ENCODE results near the gene PEX10. TPM values are rescaled to one million over a fixed set of nuclear protein-coding genes. Genes with fewer than 3 reads are reported as not detected.

Gene PEX10
- polyA plus RNA-seq, 1 experiment: 11.9 TPM

DNA sequence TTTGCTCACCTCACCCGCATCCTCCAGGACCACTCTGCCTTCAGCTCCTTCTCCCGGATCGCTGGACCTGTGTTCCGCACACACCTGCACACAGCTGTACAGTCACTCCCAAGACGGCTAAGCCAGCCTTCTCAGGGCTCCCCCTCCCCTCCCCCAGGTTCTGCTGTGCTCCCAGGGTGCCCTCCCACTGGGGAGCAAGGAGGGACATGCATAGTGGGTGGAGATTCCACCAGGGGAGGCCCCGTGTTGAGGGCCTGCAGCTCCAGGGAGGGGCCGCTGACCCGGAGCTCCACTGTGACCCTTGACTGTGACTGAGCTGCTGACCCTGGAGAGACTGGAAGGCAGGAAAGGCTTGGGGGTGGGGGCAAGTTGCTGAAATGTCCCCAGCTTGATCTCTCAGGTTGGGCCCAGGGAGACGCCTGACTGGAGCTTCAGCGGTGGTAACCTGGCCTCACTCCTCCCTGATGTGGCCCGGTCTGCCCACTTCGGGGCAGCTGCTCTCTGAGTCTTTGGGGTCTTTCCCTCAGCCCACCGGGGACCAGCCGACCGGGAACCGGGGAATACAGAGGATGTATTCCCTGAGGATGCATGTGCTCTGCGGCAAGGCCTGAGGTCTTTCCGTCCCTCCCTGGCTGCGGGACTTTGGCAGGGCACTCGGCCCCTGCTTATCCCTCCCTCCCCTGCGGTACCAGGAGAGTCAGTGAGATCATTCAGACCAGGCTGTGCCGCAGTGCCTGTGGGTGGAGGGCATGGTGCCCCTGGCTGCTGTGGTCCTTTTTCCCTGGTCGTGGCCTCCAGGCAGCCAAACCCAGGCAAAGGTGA, 35.1 kb upstream of the PEX10 start:
- H3K27ac ChIP-seq (ENCODE audit: low read depth, low read length): no peak overlapping the region
- ChIA-PET CTCF (no interaction called here), POLR2A (no interaction called here)
- no peaks in the 10 kb centered on the region for H3K9me3 ChIP-seq (ENCODE audit: control insufficient read depth, insufficient read depth, low read length)
- no peak overlapping the region for H3K4me3 ChIP-seq (ENCODE audit: low read depth, low read length)
- peaks cover 20% of the 10 kb centered on the region for H3K27me3 ChIP-seq (ENCODE audit: control insufficient read depth, insufficient read depth, low read length)
- TF ChIP-seq, protein P1, sequence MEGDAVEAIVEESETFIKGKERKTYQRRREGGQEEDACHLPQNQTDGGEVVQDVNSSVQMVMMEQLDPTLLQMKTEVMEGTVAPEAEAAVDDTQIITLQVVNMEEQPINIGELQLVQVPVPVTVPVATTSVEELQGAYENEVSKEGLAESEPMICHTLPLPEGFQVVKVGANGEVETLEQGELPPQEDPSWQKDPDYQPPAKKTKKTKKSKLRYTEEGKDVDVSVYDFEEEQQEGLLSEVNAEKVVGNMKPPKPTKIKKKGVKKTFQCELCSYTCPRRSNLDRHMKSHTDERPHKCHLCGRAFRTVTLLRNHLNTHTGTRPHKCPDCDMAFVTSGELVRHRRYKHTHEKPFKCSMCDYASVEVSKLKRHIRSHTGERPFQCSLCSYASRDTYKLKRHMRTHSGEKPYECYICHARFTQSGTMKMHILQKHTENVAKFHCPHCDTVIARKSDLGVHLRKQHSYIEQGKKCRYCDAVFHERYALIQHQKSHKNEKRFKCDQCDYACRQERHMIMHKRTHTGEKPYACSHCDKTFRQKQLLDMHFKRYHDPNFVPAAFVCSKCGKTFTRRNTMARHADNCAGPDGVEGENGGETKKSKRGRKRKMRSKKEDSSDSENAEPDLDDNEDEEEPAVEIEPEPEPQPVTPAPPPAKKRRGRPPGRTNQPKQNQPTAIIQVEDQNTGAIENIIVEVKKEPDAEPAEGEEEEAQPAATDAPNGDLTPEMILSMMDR (IDR thresholded peaks at IDR 0.05; ENCODE audit: low read depth, low read length): no peak
- no peak for DNase-seq (ENCODE audit: low read depth, low spot score)

DNA sequence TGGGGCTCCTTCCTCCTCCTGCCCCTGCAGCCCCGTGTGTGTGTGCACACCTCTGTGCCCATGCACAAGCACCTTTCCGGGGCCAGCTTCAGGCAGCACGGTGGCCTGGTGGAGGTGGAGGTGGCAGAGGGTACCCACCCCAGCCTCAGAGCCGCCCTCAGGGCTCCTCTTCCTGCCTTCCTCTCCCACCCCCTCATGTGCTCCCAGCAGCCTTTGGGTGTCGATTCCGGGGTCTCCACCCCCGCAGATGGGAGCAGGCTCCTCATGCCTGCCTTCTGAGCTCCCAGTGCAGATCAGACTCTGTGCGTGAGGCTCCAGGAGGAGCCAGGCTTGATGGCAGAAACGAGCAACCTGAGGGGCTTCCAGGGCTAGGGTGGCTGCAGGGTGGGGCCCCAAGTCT, 34.5 kb upstream of the PEX10 start:
- ChIA-PET POLR2A (no interaction called here), CTCF (no interaction called here)
- H3K9me3 ChIP-seq (ENCODE audit: control insufficient read depth, insufficient read depth, low read length): no peaks in the 10 kb centered on the region
- no peak overlapping the region for H3K27ac ChIP-seq (ENCODE audit: low read depth, low read length)
- DNase-seq (ENCODE audit: low read depth, low spot score): no peak
- H3K4me3 ChIP-seq (ENCODE audit: low read depth, low read length): no peak overlapping the region
- TF ChIP-seq, protein P1 (IDR thresholded peaks at IDR 0.05; ENCODE audit: low read depth, low read length): no peak
- H3K27me3 ChIP-seq (ENCODE audit: control insufficient read depth, insufficient read depth, low read length): peaks cover 24% of the 10 kb centered on the region

DNA sequence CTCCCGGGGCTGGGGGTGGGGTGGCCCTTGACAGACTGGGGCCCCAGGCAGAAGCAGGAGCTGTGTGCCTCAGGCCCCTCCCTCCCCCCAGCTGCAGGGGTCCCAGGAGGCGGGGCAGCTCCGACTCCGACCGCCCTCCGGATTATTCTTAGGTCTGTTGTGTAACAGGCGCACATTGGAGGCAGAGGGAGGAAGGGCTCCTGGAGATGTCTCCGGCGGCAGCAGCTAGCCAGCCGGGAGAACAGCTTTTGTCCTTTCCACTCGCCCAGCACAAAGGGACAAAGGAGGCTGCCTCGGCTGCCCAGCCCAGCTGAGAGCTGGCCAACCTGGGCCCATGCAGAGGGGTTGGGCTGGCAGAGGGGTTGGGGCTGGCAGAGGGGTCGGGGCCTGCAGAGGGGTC, 34.0 kb upstream of the PEX10 start:
- DNase-seq (ENCODE audit: low read depth, low spot score): no peak
- Histone ChIP-seq H3K9me3 (ENCODE audit: control insufficient read depth, insufficient read depth, low read length) (no peaks in the 10 kb centered on the region), H3K4me3 (ENCODE audit: low read depth, low read length) (no peak overlapping the region), H3K27me3 (ENCODE audit: control insufficient read depth, insufficient read depth, low read length) (peaks cover 24% of the 10 kb centered on the region), H3K27ac (ENCODE audit: low read depth, low read length) (no peak overlapping the region)
- POLR2A ChIA-PET: interaction anchor here (0.6 kb wide), 1 partner anchor 58 kb away, joined by 13 read pairs; no protein-coding TSS in a partner anchor
- TF ChIP-seq, protein P1 (IDR thresholded peaks at IDR 0.05; ENCODE audit: low read depth, low read length): no peak
- CTCF ChIA-PET: no interaction called here

DNA sequence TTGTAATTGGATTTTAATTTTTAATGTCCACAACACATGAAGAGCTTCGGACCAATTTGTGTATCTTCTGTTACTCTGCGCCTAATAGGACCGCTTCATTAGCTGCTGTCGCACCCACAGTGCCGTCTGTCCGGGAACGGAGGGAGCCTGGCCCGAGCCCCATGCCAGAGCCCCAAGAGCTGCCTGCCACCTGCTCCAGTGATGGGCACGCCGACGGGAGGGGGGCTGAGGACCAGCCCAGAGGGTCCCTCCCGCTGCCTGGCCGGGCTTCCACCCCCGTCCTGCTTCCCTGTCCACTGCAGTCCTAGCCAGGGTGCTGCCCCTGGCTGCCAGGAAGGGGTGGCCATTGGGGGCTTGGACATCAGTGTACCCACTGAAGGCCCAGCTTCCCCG, 33.5 kb upstream of the PEX10 start:
- TF ChIP-seq, protein P1 (IDR thresholded peaks at IDR 0.05; ENCODE audit: low read depth, low read length): no peak
- POLR2A ChIA-PET: interaction anchor here (0.6 kb wide), 1 partner anchor 57 kb away, joined by 13 read pairs; no protein-coding TSS in a partner anchor
- CTCF ChIA-PET: no interaction called here
- Histone ChIP-seq H3K4me3 (ENCODE audit: low read depth, low read length) (no peak overlapping the region), H3K9me3 (ENCODE audit: control insufficient read depth, insufficient read depth, low read length) (no peaks in the 10 kb centered on the region), H3K27me3 (ENCODE audit: control insufficient read depth, insufficient read depth, low read length) (peaks cover 24% of the 10 kb centered on the region), H3K27ac (ENCODE audit: low read depth, low read length) (no peak overlapping the region)
- no peak for DNase-seq (ENCODE audit: low read depth, low spot score)

DNA sequence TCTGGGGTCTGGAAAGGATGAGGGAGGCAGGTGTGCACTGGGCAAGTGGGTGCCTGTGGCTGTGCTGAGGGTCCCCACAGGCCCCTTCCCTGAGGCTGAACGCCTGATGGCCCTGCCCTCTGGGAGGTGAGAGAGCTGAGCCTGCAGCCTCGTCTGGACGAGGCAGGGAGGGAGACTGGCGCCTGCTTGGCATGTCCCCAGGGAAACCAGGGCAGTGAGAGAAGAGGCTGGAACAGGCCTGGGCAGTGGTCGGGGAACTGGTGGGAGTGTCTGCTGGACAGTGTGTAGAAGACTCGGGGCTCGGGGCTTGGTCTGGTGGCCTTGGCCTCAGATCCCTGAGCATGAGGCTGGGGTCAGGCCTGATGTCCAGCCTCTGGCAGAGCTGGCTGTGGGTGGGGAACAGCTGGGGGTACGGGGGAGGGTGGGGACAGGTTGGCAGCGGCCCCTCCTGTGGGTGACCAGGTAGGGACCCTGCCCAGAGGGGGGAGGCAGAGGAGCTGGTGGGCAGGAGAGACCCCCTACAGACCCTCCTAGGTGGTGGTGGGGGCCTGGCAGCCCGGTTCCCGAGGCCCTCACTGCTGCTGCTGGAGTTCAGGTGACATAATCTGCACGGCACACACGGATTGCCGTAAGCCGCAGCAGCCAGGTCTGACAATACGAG, 32.9 kb upstream of the PEX10 start:
- DNase-seq (ENCODE audit: low read depth, low spot score): no peak
- Histone ChIP-seq H3K9me3 (ENCODE audit: control insufficient read depth, insufficient read depth, low read length) (peaks cover 3% of the 10 kb centered on the region; the same call in 1 of the 2 replicates), H3K4me3 (ENCODE audit: low read depth, low read length) (no peak overlapping the region), H3K27me3 (ENCODE audit: control insufficient read depth, insufficient read depth, low read length) (peaks cover 24% of the 10 kb centered on the region), H3K27ac (ENCODE audit: low read depth, low read length) (no peak overlapping the region)
- ChIA-PET POLR2A (no interaction called here), CTCF (no interaction called here)
- TF ChIP-seq, protein P1 (IDR thresholded peaks at IDR 0.05; ENCODE audit: low read depth, low read length): no peak

Data from AG04450 (cell line).